ENCODE measurements around the gene KDM4C. TPM values are rescaled to one million over a fixed set of nuclear protein-coding genes. Genes with fewer than 3 reads are reported as not detected.

Gene KDM4C
- total and polyA plus RNA-seq, 2 of the 4 experiments (the other 2 are of a cell fraction) = 11.8 to 23.8 TPM

DNA sequence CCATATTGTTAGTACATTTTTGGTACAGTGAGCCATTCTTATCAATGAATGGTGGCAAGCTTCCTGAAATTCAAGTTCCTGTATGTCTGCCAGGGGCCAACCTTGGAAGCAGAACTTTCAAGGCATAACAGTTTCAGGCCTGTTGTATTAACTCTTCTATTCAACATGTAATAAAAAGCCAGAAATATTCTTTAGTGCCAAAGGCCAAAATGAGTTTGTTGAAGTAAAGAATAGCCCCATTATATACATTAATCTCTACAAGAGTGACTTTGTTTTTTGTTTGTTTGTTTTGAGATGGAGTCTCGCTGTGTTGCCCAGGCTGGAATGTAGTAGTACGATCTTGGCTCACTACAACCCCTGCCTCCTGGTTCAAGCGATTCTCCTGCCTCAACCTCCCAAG, 321.3 kb downstream of the KDM4C start:
- ChIA-PET CTCF (no interaction called here), POLR2A (ENCODE audit: unreplicated experiment) (interaction anchor here (0.6 kb wide), 1 partner anchor 244 kb away, joined by 4 read pairs; no protein-coding TSS in a partner anchor)
- no peak overlapping the region for H3K23ac ChIP-seq (ENCODE audit: low read depth, low read length)
- H2BK15ac ChIP-seq (ENCODE audit: low read depth, low read length) = no peak overlapping the region
- no peak overlapping the region for H3K14ac ChIP-seq (replicated peaks; ENCODE audit: low read depth, low read length)
- H3K9me1 ChIP-seq (ENCODE audit: insufficient read depth, low read length) = no peaks in the 10 kb centered on the region
- peaks cover 5% of the 10 kb centered on the region; the same call in 1 of the 2 replicates for H3K36me3 ChIP-seq (ENCODE audit: control insufficient read depth, insufficient read depth, low read length)
- no peaks in the 10 kb centered on the region for H3K79me1 ChIP-seq (ENCODE audit: low read depth in 1 of 2, low read length in 2 of 2)
- H3K4me2 ChIP-seq (ENCODE audit: low read depth, low read length) = no peak overlapping the region
- no peak overlapping the region for H4K91ac ChIP-seq (ENCODE audit: insufficient read depth, low read depth, low read length)
- H2AFZ ChIP-seq (replicated peaks; ENCODE audit: low read length, poor library complexity) = no peak overlapping the region
- no peak overlapping the region for H4K8ac ChIP-seq (ENCODE audit: low read depth in 2 of 2, low read length in 2 of 2)
- dilution Hi-C loops (cut with HindIII; ENCODE audit: low sequenced_read_pairs, unreplicated experiment) (no loop called here), intact Hi-C loops (cut with micrococcal nuclease) (no loop called here), in situ Hi-C loops (cut with MboI; ENCODE audit: low sequenced_read_pairs) (no loop called here)
- H3K9me3 ChIP-seq (ENCODE audit: control insufficient read depth, insufficient read depth, low read length) = no peaks in the 10 kb centered on the region
- no peak overlapping the region for H3K4me3 ChIP-seq (ENCODE audit: insufficient read depth, low read depth, low read length)
- H3K9ac ChIP-seq (ENCODE audit: low read depth, low read length) = no peak overlapping the region
- no peak overlapping the region for H2BK5ac ChIP-seq (ENCODE audit: low read depth, low read length, poor library complexity, severe bottlenecking)
- no CpG with 5 or more reads among the region's 3 CpGs for WGBS, 2 experiments (ENCODE audit: extremely low coverage in 2 of 2, insufficient read length in 1 of 2)
- no peak overlapping the region for H3K4ac ChIP-seq (ENCODE audit: low read depth, low read length)
- no peak overlapping the region for H3K56ac ChIP-seq (ENCODE audit: extremely low read depth, insufficient read depth, low read length)
- H3K27me3 ChIP-seq (ENCODE audit: control insufficient read depth, insufficient read depth, low read length) = no peaks in the 10 kb centered on the region
- no TSS peak for BruUV-seq (replicated peaks)
- H2BK120ac ChIP-seq (ENCODE audit: low read depth, low read length) = no peak overlapping the region
- no peak for ATAC-seq (ENCODE audit: low read depth)
- TF ChIP-seq, protein P1, sequence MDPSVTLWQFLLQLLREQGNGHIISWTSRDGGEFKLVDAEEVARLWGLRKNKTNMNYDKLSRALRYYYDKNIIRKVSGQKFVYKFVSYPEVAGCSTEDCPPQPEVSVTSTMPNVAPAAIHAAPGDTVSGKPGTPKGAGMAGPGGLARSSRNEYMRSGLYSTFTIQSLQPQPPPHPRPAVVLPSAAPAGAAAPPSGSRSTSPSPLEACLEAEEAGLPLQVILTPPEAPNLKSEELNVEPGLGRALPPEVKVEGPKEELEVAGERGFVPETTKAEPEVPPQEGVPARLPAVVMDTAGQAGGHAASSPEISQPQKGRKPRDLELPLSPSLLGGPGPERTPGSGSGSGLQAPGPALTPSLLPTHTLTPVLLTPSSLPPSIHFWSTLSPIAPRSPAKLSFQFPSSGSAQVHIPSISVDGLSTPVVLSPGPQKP (IDR thresholded peaks at IDR 0.05; ENCODE audit: borderline replicate concordance, low read depth, low read length) = no peak
- TF ChIP-seq SMC3 (IDR thresholded peaks at IDR 0.05; ENCODE audit: low read depth, low read length) (no peak), MXI1 (IDR thresholded peaks at IDR 0.05; ENCODE audit: borderline replicate concordance, low read depth, low read length) (no peak), FOS (IDR thresholded peaks at IDR 0.05; ENCODE audit: low read depth, low read length) (no peak)
- H2AK5ac ChIP-seq (ENCODE audit: low read depth, low read length) = no peak overlapping the region
- H3K18ac ChIP-seq (ENCODE audit: low read depth, low read length) = no peak overlapping the region
- H4K20me1 ChIP-seq (ENCODE audit: insufficient read depth, low read length) = no peaks in the 10 kb centered on the region
- H2AK9ac ChIP-seq (replicated peaks; ENCODE audit: low read depth, low read length, poor library complexity) = no peak overlapping the region
- no peak for DNase-seq
- no peak overlapping the region for H2BK20ac ChIP-seq (ENCODE audit: low read depth, low read length)
- H4K5ac ChIP-seq (ENCODE audit: low read depth, low read length) = no peak overlapping the region
- H3K4me1 ChIP-seq (ENCODE audit: control insufficient read depth, insufficient read depth, low read length) = peaks cover 4% of the 10 kb centered on the region; the same call in 1 of the 2 replicates
- no peak overlapping the region for H3K27ac ChIP-seq (ENCODE audit: insufficient read depth, low read length)
